ENCODE measurements around the gene RPS15.

GRCh38 chr19:1395194-1396018 is 42.8 kb upstream of the RPS15 start:
- TF ChIP-seq EZH2 (IDR thresholded peaks at IDR 0.05) = no peak
- peak; percentile 43 for TF ChIP-seq POLR2AphosphoS5 (IDR thresholded peaks at IDR 0.05; ENCODE audit: borderline replicate concordance, low read depth, low read length)

All from SK-N-MC (cell line).